ENCODE data around the gene TES.

Gene TES

GRCh38 chr7:116271963-116272886 is 61.9 kb downstream of the TES start:
- H3K27me3 ChIP-seq (ENCODE audit: insufficient read depth, insufficient read length), result no peaks in the 10 kb centered on the region
- no peak overlapping the region for H3K9ac ChIP-seq (ENCODE audit: insufficient read length, low read depth)
- TF ChIP-seq YY1 (IDR thresholded peaks at IDR 0.05; ENCODE audit: insufficient read depth, insufficient read length) (no peak), SUZ12 (IDR thresholded peaks at IDR 0.05; ENCODE audit: extremely low read depth, insufficient read depth, insufficient read length) (no peak), ZNF274 (IDR thresholded peaks at IDR 0.05; ENCODE audit: low read depth, low read length) (no peak)
- no peak overlapping the region for H3K4me3 ChIP-seq (ENCODE audit: insufficient read length, low read depth)
- no peaks in the 10 kb centered on the region for H3K36me3 ChIP-seq (ENCODE audit: insufficient read depth, insufficient read length, low read length)
- no peaks in the 10 kb centered on the region for H3K9me3 ChIP-seq (ENCODE audit: insufficient read depth, low read length)
- no peaks in the 10 kb centered on the region for H3K4me1 ChIP-seq (ENCODE audit: insufficient read depth, insufficient read length)
- no peak for DNase-seq (ENCODE audit: low read depth, low spot score)

- Histone ChIP-seq H3K9me3 (ENCODE audit: insufficient read depth, low read length) (no peaks in the 10 kb centered on the region), H3K27me3 (ENCODE audit: insufficient read depth, insufficient read length) (no peaks in the 10 kb centered on the region), H3K9ac (ENCODE audit: insufficient read length, low read depth) (no peak overlapping the region), H3K4me1 (ENCODE audit: insufficient read depth, insufficient read length) (no peaks in the 10 kb centered on the region), H3K4me3 (ENCODE audit: insufficient read length, low read depth) (no peak overlapping the region), H3K36me3 (ENCODE audit: insufficient read depth, insufficient read length, low read length) (no peaks in the 10 kb centered on the region)
- TF ChIP-seq SUZ12 (IDR thresholded peaks at IDR 0.05; ENCODE audit: extremely low read depth, insufficient read depth, insufficient read length) (no peak), ZNF274 (IDR thresholded peaks at IDR 0.05; ENCODE audit: low read depth, low read length) (no peak), YY1 (IDR thresholded peaks at IDR 0.05; ENCODE audit: insufficient read depth, insufficient read length) (no peak)
- no peak for DNase-seq (ENCODE audit: low read depth, low spot score)
These were observed 63.1 kb downstream of the TES start for GRCh38 chr7:116273283-116273917.

GRCh38 chr7:116273918-116274301 is 63.6 kb downstream of the TES start:
- Histone ChIP-seq H3K4me1 (ENCODE audit: insufficient read depth, insufficient read length) (no peaks in the 10 kb centered on the region), H3K36me3 (ENCODE audit: insufficient read depth, insufficient read length, low read length) (no peaks in the 10 kb centered on the region), H3K27me3 (ENCODE audit: insufficient read depth, insufficient read length) (no peaks in the 10 kb centered on the region), H3K9me3 (ENCODE audit: insufficient read depth, low read length) (no peaks in the 10 kb centered on the region), H3K9ac (ENCODE audit: insufficient read length, low read depth) (no peak overlapping the region), H3K4me3 (ENCODE audit: insufficient read length, low read depth) (no peak overlapping the region)
- no peak for TF ChIP-seq YY1 (IDR thresholded peaks at IDR 0.05; ENCODE audit: insufficient read depth, insufficient read length)
- no peak for TF ChIP-seq ZNF274 (IDR thresholded peaks at IDR 0.05; ENCODE audit: low read depth, low read length)
- DNase-seq (ENCODE audit: low read depth, low spot score), result no peak

- TF ChIP-seq ZNF274 (IDR thresholded peaks at IDR 0.05; ENCODE audit: low read depth, low read length) (no peak), SUZ12 (IDR thresholded peaks at IDR 0.05; ENCODE audit: extremely low read depth, insufficient read depth, insufficient read length) (no peak)
- Histone ChIP-seq H3K9ac (ENCODE audit: insufficient read length, low read depth) (no peak overlapping the region), H3K27me3 (ENCODE audit: insufficient read depth, insufficient read length) (no peaks in the 10 kb centered on the region), H3K4me1 (ENCODE audit: insufficient read depth, insufficient read length) (no peaks in the 10 kb centered on the region), H3K9me3 (ENCODE audit: insufficient read depth, low read length) (no peaks in the 10 kb centered on the region), H3K4me3 (ENCODE audit: insufficient read length, low read depth) (no peak overlapping the region), H3K36me3 (ENCODE audit: insufficient read depth, insufficient read length, low read length) (no peaks in the 10 kb centered on the region)
- DNase-seq (ENCODE audit: low read depth, low spot score), result no peak
These were observed 66.7 kb downstream of the TES start for GRCh38 chr7:116277070-116277469.

- TF ChIP-seq ZNF274 (IDR thresholded peaks at IDR 0.05; ENCODE audit: low read depth, low read length) (no peak), SUZ12 (IDR thresholded peaks at IDR 0.05; ENCODE audit: extremely low read depth, insufficient read depth, insufficient read length) (no peak), YY1 (IDR thresholded peaks at IDR 0.05; ENCODE audit: insufficient read depth, insufficient read length) (no peak)
- no peaks in the 10 kb centered on the region for H3K4me1 ChIP-seq (ENCODE audit: insufficient read depth, insufficient read length)
- H3K36me3 ChIP-seq (ENCODE audit: insufficient read depth, insufficient read length, low read length), result no peaks in the 10 kb centered on the region
- no peak overlapping the region for H3K9ac ChIP-seq (ENCODE audit: insufficient read length, low read depth)
- no peaks in the 10 kb centered on the region for H3K9me3 ChIP-seq (ENCODE audit: insufficient read depth, low read length)
- no peak overlapping the region for H3K4me3 ChIP-seq (ENCODE audit: insufficient read length, low read depth)
- no peaks in the 10 kb centered on the region for H3K27me3 ChIP-seq (ENCODE audit: insufficient read depth, insufficient read length)
- DNase-seq (ENCODE audit: low read depth, low spot score), result no peak
These were observed 68.9 kb downstream of the TES start for GRCh38 chr7:116279217-116279616.

GRCh38 chr7:116280803-116281202 is 70.5 kb downstream of the TES start:
- no peak for DNase-seq (ENCODE audit: low read depth, low spot score)
- no peak overlapping the region for H3K4me3 ChIP-seq (ENCODE audit: insufficient read length, low read depth)
- H3K27me3 ChIP-seq (ENCODE audit: insufficient read depth, insufficient read length), result no peaks in the 10 kb centered on the region

GRCh38 chr7:116283595-116284204 is 73.4 kb downstream of the TES start:
- no peaks in the 10 kb centered on the region for H3K27me3 ChIP-seq (ENCODE audit: insufficient read depth, insufficient read length)
- H3K4me1 ChIP-seq (ENCODE audit: insufficient read depth, insufficient read length), result no peaks in the 10 kb centered on the region
- no peak overlapping the region for H3K4me3 ChIP-seq (ENCODE audit: insufficient read length, low read depth)
- no peak overlapping the region for H3K9ac ChIP-seq (ENCODE audit: insufficient read length, low read depth)
- no peaks in the 10 kb centered on the region for H3K9me3 ChIP-seq (ENCODE audit: insufficient read depth, low read length)
- TF ChIP-seq YY1 (IDR thresholded peaks at IDR 0.05; ENCODE audit: insufficient read depth, insufficient read length), result no peak
- no peak for TF ChIP-seq ZNF274 (IDR thresholded peaks at IDR 0.05; ENCODE audit: low read depth, low read length)
- TF ChIP-seq SUZ12 (IDR thresholded peaks at IDR 0.05; ENCODE audit: extremely low read depth, insufficient read depth, insufficient read length), result no peak
- no peak for DNase-seq (ENCODE audit: low read depth, low spot score)
- H3K36me3 ChIP-seq (ENCODE audit: insufficient read depth, insufficient read length, low read length), result no peaks in the 10 kb centered on the region

More at GRCh38 chr7:116280803-116281202, 70.5 kb downstream of the TES start:
- TF ChIP-seq ZNF274 (IDR thresholded peaks at IDR 0.05; ENCODE audit: low read depth, low read length), result no peak
- TF ChIP-seq SUZ12 (IDR thresholded peaks at IDR 0.05; ENCODE audit: extremely low read depth, insufficient read depth, insufficient read length), result no peak
- no peak for TF ChIP-seq YY1 (IDR thresholded peaks at IDR 0.05; ENCODE audit: insufficient read depth, insufficient read length)
- Histone ChIP-seq H3K9me3 (ENCODE audit: insufficient read depth, low read length) (no peaks in the 10 kb centered on the region), H3K9ac (ENCODE audit: insufficient read length, low read depth) (no peak overlapping the region), H3K4me1 (ENCODE audit: insufficient read depth, insufficient read length) (no peaks in the 10 kb centered on the region), H3K36me3 (ENCODE audit: insufficient read depth, insufficient read length, low read length) (no peaks in the 10 kb centered on the region)

Data from NT2/D1 (cell line).